ENCODE results near the gene FGFRL1.

Gene FGFRL1

GRCh38 chr4:1024882-1025545 is 13.6 kb downstream of the FGFRL1 start:
- no peak for DNase-seq

- peak; percentile 49 to 54 for DNase-seq
These were observed 14.7 kb downstream of the FGFRL1 start for GRCh38 chr4:1026115-1026514.

GRCh38 chr4:1027219-1027914 is 15.9 kb downstream of the FGFRL1 start:
- no peak for DNase-seq

GRCh38 chr4:1027915-1028238 is 16.5 kb downstream of the FGFRL1 start:
- no peak for DNase-seq

- DNase-seq = no peak
These were observed 17.3 kb downstream of the FGFRL1 start for GRCh38 chr4:1028574-1029220.

GRCh38 chr4:1029529-1029928 is 18.1 kb downstream of the FGFRL1 start:
- no peak for DNase-seq

- DNase-seq = no peak
These were observed 18.6 kb downstream of the FGFRL1 start for GRCh38 chr4:1030031-1030430.

- no peak for DNase-seq
These were observed 19.1 kb downstream of the FGFRL1 start for GRCh38 chr4:1030559-1030958.

- DNase-seq = no peak
These were observed 19.9 kb downstream of the FGFRL1 start for GRCh38 chr4:1031346-1031745.

- no peak for DNase-seq
These were observed 20.8 kb downstream of the FGFRL1 start for GRCh38 chr4:1031956-1032795.

- no peak for DNase-seq
These were observed 21.4 kb downstream of the FGFRL1 start for GRCh38 chr4:1032861-1033260.

- DNase-seq = no peak
These were observed 22.6 kb downstream of the FGFRL1 start for GRCh38 chr4:1033840-1034551.

GRCh38 chr4:1035510-1035909 is 24.1 kb downstream of the FGFRL1 start:
- no peak for DNase-seq

- no peak for DNase-seq
These were observed 24.7 kb downstream of the FGFRL1 start for GRCh38 chr4:1036095-1036494.

- DNase-seq = no peak
These were observed 25.8 kb downstream of the FGFRL1 start for GRCh38 chr4:1036976-1037810.

- no peak for DNase-seq
These were observed 27.6 kb downstream of the FGFRL1 start for GRCh38 chr4:1038948-1039492.

- no peak for DNase-seq
These were observed 28.3 kb downstream of the FGFRL1 start for GRCh38 chr4:1039493-1040343.

GRCh38 chr4:1040344-1041146 is 29.1 kb downstream of the FGFRL1 start:
- DNase-seq = no peak

- DNase-seq = no peak
These were observed 29.9 kb downstream of the FGFRL1 start for GRCh38 chr4:1041147-1041935.
